GM12873 (cell line): Measurements from ENCODE around the gene NUDT21.

ENCODE experiments used
- CTCF ChIP-seq: IDR thresholded peaks from 2 replicates; pipeline ENCODE4 v1.5.1; 2012; ENCODE audit warnings: low read depth, mild to moderate bottlenecking, moderate library complexity, low read length, control low read depth; ENCODE audit not compliant: insufficient read depth; ENCODE audit errors: missing control alignments

The NUDT21 gene

GRCh38 chr16:56421976-56422669, 29.0 kb downstream of the NUDT21 start:
- TF ChIP-seq CTCF: no peak

- TF ChIP-seq CTCF: no peak
Observed at GRCh38 chr16:56421313-56421712, 29.8 kb downstream of the NUDT21 start.

- TF ChIP-seq CTCF: no peak
Observed at GRCh38 chr16:56420613-56421012, 30.5 kb downstream of the NUDT21 start.

- no peak for TF ChIP-seq CTCF
Observed at GRCh38 chr16:56419740-56420548, 31.2 kb downstream of the NUDT21 start.

- no peak for TF ChIP-seq CTCF
Observed at GRCh38 chr16:56417138-56417537, 34.0 kb downstream of the NUDT21 start.

- TF ChIP-seq CTCF: no peak
Observed at GRCh38 chr16:56415875-56416274, 35.3 kb downstream of the NUDT21 start.

- no peak for TF ChIP-seq CTCF
Observed at GRCh38 chr16:56414366-56414765, 36.8 kb downstream of the NUDT21 start.
